ENCODE data around the gene ARHGAP27.
"Not testable (repeated sequence)": the region's sequence is repeated elsewhere in the genome, so short reads cannot be mapped to it uniquely, and the experiment has no call there.

- not testable (repeated sequence) for TF ChIP-seq POLR2A, POLR2AphosphoS5, SPI1 (IDR thresholded peaks at IDR 0.05; ENCODE audit: low read depth, low read length)
These were observed 36.5 kb upstream of the ARHGAP27 start for GRCh38 chr17:45469204-45469563.

Data from GM12891 (cell line).